NCI-H1694 (cell line): Measurements from ENCODE around the gene TCP1.
"Not testable (repeated sequence)": the region's sequence is repeated elsewhere in the genome, so short reads cannot be mapped to it uniquely, and the experiment has no call there.

ENCODE experiments used
- DNase-seq: peaks from one replicate; lab custom pipeline; 2025; lab: John Stamatoyannopoulos, UW

TCP1 gene

GRCh38 chr6:159789377-159790148 is at the start of gene TCP1:
Gene TCP1, minus strand, starts transcription at chr6:159789602. Its CDS starts 134 bp downstream, at chr6:159789468.
- peak; percentile 98 for DNase-seq

- no peak for DNase-seq
Measured at GRCh38 chr6:159838020-159838744, 48.8 kb upstream of the TCP1 start.

- DNase-seq, result no peak
Measured at GRCh38 chr6:159837511-159837910, 48.1 kb upstream of the TCP1 start.

GRCh38 chr6:159836718-159837490 is 47.5 kb upstream of the TCP1 start:
- DNase-seq, result no peak

GRCh38 chr6:159833997-159834603 is 44.7 kb upstream of the TCP1 start:
- no peak for DNase-seq

GRCh38 chr6:159833556-159833955 is 44.2 kb upstream of the TCP1 start:
- DNase-seq, result no peak

GRCh38 chr6:159832946-159833345 is 43.5 kb upstream of the TCP1 start:
- no peak for DNase-seq

- no peak for DNase-seq
Measured at GRCh38 chr6:159831373-159831679, 41.9 kb upstream of the TCP1 start.

- DNase-seq, result no peak
Measured at GRCh38 chr6:159830501-159831372, 41.3 kb upstream of the TCP1 start.

- DNase-seq, result no peak
Measured at GRCh38 chr6:159829526-159829925, 40.1 kb upstream of the TCP1 start.

GRCh38 chr6:159828074-159828473 is 38.7 kb upstream of the TCP1 start:
- DNase-seq, result no peak

- no peak for DNase-seq
Measured at GRCh38 chr6:159826968-159827647, 37.7 kb upstream of the TCP1 start.

- no peak for DNase-seq
Measured at GRCh38 chr6:159826004-159826403, 36.6 kb upstream of the TCP1 start.

- not testable (repeated sequence) for DNase-seq
Measured at GRCh38 chr6:159824690-159825089, 35.3 kb upstream of the TCP1 start.

GRCh38 chr6:159823953-159824352 is 34.6 kb upstream of the TCP1 start:
- no peak for DNase-seq

- no peak for DNase-seq
Measured at GRCh38 chr6:159821726-159822125, 32.3 kb upstream of the TCP1 start.

GRCh38 chr6:159821122-159821521 is 31.7 kb upstream of the TCP1 start:
- no peak for DNase-seq

- DNase-seq, result no peak
Measured at GRCh38 chr6:159819932-159820640, 30.7 kb upstream of the TCP1 start.

- no peak for DNase-seq
Measured at GRCh38 chr6:159819098-159819497, 29.7 kb upstream of the TCP1 start.
